ENCODE results near the gene ITPK1. TPM values are rescaled to one million over a fixed set of nuclear protein-coding genes. Genes with fewer than 3 reads are reported as not detected.
"Not testable (repeated sequence)": the region's sequence is repeated elsewhere in the genome, so short reads cannot be mapped to it uniquely, and the experiment has no call there.

The ITPK1 gene
- total RNA-seq, 1 experiment from 2014 or later, result 56.2 TPM

DNA sequence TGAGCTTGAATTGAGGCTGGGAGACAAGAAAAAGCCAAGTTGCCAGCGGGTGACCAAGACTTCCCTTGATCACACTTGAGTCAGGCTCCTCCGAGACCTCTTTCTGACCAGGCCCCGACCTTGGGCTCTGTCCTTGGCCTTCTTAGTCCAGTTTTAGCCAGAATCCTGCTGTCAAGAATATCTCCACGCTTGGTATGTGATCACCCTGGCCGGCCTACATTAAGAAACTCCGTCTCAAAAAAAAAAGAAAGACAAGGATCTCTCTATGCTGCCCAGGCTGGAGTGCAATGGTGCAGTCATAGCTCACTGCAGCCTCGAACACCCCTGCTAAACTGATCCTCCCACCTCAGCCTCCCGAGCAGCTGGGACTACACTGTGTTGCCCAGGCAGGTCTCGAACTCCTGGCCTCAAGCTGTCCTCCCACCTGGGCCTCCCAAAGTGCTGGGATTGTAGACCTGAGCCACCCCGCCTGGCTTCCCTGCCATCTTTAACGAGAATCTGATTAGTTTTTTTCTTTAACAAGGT is 1.0 kb upstream of the ITPK1 start:
- no peak for DNase-seq (ENCODE audit: low read depth in 1 of 2, low spot score in 2 of 2)
- H3K4me1 ChIP-seq (replicated peaks), result peaks cover 31% of the 10 kb centered on the region
- peaks cover 8% of the 10 kb centered on the region for H3K36me3 ChIP-seq
- no peaks in the 10 kb centered on the region for H3K27me3 ChIP-seq (replicated peaks)
- peak overlapping the region; percentile 89 for H3K4me3 ChIP-seq
- peak overlapping the region; percentile 89 for H3K27ac ChIP-seq
- 0 out of 2 replicates have a peak, but pooled peaks cover 2% of the 10 kb centered on the region for H3K9me3 ChIP-seq (replicated peaks)

DNA sequence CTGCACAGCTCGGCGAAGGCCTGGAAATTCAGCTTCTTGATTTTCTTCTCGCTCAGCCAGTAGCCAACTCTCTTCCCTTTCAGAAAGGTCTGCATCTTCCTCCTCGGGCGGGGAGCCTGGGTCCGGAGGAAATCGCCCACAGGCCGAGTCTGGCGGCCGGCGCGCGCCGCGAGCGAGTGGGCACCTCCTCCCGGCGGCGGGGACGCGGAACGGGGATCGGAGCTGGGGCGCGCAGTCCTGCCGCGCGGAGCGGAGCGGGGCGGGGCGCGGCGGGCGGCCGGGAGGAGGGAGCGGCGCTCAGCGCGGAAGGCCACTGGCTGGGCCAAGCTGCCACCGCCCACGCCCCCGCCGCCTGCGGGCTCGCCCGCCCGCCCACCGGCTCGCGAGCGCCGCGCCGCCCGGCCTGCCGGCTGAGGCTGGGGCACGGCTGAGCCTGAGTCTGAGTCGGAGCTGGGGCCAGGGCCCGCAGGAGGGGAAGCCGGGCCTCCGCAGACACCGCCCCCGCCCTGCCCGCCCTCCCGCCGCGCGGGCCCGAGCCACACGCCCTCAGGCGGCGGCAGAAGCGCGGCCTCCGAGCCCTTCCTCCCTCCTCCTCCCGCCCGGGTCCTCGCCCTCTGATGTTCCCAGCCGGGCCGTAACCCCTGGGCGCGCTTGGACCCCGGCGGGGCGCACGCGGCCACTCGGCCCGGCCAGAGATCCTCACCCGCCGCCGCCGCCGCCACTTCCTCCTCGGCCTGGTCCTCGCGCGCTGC is 480 bp downstream of the ITPK1 start:
- Histone ChIP-seq H3K27ac (peak overlapping the region; percentile 89), H3K27me3 (replicated peaks) (no peaks in the 10 kb centered on the region), H3K36me3 (peaks cover 8% of the 10 kb centered on the region), H3K4me1 (replicated peaks) (peaks cover 38% of the 10 kb centered on the region), H3K9me3 (replicated peaks) (0 out of 2 replicates have a peak, but pooled peaks cover 2% of the 10 kb centered on the region), H3K4me3 (peak overlapping the region; percentile 89)
- DNase-seq (ENCODE audit: low read depth in 1 of 2, low spot score in 2 of 2), result peak; percentile 59 to 86

GRCh38 chr14:93114713-93115068 is 1.0 kb downstream of the ITPK1 start:
- no peak overlapping the region for H3K27ac ChIP-seq
- H3K4me1 ChIP-seq (replicated peaks), result peaks cover 38% of the 10 kb centered on the region
- H3K9me3 ChIP-seq (replicated peaks), result 0 out of 2 replicates have a peak, but pooled peaks cover 2% of the 10 kb centered on the region
- no peak for DNase-seq (ENCODE audit: low read depth in 1 of 2, low spot score in 2 of 2)
- H3K4me3 ChIP-seq, result peak overlapping the region; percentile 89
- peaks cover 11% of the 10 kb centered on the region for H3K36me3 ChIP-seq
- no peaks in the 10 kb centered on the region for H3K27me3 ChIP-seq (replicated peaks)

GRCh38 chr14:93114068-93114710 is 1.5 kb downstream of the ITPK1 start:
- H3K4me3 ChIP-seq, result peak overlapping the region; percentile 89
- no peak overlapping the region for H3K27ac ChIP-seq
- DNase-seq (ENCODE audit: low read depth in 1 of 2, low spot score in 2 of 2), result peak in 1 of 2 experiments; percentile 14
- H3K27me3 ChIP-seq (replicated peaks), result no peaks in the 10 kb centered on the region
- 0 out of 2 replicates have a peak, but pooled peaks cover 2% of the 10 kb centered on the region for H3K9me3 ChIP-seq (replicated peaks)
- H3K36me3 ChIP-seq, result peaks cover 12% of the 10 kb centered on the region
- peaks cover 38% of the 10 kb centered on the region for H3K4me1 ChIP-seq (replicated peaks)

DNA sequence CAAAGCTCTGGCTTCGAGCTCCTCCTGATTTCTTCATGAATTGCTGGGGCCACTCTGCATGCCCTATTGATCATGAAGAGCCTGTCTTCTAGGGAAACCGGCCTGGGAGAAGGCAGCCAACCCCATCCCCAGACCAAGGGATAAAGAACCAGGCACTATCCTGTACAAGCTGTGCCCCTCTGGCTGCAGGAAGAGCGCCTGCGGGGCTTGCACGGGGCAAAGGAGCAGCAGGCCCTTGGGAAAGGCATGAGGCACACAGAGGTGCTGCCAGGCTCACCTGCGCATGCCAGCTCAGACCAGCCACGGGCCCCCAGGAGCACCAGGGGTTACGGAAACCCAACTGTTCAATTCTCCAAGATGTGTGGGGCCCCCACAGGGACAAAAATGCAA is 2.1 kb downstream of the ITPK1 start:
- Histone ChIP-seq H3K9me3 (replicated peaks) (0 out of 2 replicates have a peak, but pooled peaks cover 2% of the 10 kb centered on the region), H3K36me3 (peaks cover 12% of the 10 kb centered on the region), H3K4me1 (replicated peaks) (peaks cover 38% of the 10 kb centered on the region), H3K27ac (no peak overlapping the region), H3K4me3 (peak overlapping the region; percentile 89), H3K27me3 (replicated peaks) (no peaks in the 10 kb centered on the region)
- no peak for DNase-seq (ENCODE audit: low read depth in 1 of 2, low spot score in 2 of 2)

DNA sequence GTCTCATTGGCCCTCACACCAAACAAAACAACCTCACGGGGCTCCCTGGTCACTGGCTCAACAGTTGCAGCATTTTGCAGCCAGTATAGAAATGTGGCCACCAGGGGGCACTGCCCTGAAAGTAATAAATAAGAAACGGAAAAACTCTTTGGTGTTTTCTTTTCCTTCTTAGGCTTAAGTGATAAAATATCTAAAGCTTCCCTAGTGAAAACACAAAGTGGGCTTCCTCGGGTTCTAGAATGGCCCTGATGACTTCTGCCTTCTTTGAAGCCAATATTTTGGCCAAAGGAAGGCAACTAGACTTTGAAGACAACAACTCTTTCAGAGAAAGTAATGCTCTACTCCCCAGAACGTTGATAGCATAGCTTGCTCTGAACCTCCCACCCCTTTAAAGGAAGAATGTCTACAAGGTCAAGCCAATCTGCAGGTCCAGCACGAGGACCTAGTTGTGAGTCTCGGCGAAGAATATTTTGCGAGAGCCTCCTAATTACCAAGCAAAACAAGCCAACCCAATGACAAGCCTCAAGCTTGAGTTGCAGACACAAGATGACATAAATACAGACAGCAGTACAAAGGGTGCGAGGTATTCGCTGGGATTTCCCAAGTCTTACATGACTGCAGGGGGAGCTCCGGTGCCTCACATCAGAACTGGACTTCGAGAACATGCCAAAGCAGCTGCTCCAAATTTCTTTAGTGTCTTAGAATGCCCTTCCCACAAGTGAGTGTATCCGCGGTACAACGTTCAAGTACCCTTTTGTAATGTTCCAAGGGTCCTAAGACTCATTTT is 2.6 kb downstream of the ITPK1 start:
- peak overlapping the region; percentile 89; the same call in 1 of the 2 replicates for H3K4me3 ChIP-seq

GRCh38 chr14:93111541-93111940 is 4.2 kb downstream of the ITPK1 start:
- H3K27me3 ChIP-seq (replicated peaks); H3K27ac ChIP-seq; DNase-seq (ENCODE audit: low read depth in 1 of 2, low spot score in 2 of 2); H3K9me3 ChIP-seq (replicated peaks); H3K4me3 ChIP-seq: not testable (repeated sequence)
- Histone ChIP-seq H3K4me1 (replicated peaks) (peaks cover 37% of the 10 kb centered on the region), H3K36me3 (peaks cover 12% of the 10 kb centered on the region)

More for the DNA sequence above, 2.6 kb downstream of the ITPK1 start:
- Histone ChIP-seq H3K27ac (no peak overlapping the region), H3K9me3 (replicated peaks) (0 out of 2 replicates have a peak, but pooled peaks cover 2% of the 10 kb centered on the region), H3K27me3 (replicated peaks) (no peaks in the 10 kb centered on the region), H3K4me1 (replicated peaks) (peaks cover 38% of the 10 kb centered on the region), H3K36me3 (peaks cover 12% of the 10 kb centered on the region)
- peak; percentile 72 for DNase-seq (ENCODE audit: low read depth in 1 of 2, low spot score in 2 of 2)

DNA sequence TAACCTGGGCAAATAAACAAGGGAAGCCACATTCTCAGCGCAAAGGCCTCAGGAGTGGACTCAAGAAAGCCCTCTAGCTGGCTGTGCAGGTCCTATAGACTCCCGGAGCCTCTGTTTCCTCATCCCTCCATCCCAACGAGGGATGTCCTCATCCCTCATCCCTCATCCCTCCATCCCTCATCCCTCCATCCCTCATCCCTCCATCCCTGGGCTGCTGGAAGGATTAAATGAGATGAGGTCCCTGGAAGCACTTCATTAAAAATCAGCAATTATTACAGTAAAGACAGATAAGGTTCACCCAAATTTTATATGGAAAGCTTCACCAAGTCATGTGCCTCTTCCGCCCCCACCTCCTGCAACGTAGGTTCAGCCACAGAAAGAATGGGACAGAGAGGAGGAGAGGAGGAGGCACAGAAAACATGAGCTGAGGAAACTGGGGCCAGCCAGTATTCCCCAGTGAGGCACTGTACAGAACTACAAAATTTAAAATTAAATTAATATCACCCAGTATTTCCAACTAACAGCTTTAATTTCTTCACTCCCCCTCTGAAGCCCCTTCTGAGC is 4.8 kb downstream of the ITPK1 start:
- Histone ChIP-seq H3K9me3 (replicated peaks) (0 out of 2 replicates have a peak, but pooled peaks cover 2% of the 10 kb centered on the region), H3K27ac (no peak overlapping the region), H3K4me3 (no peak overlapping the region), H3K4me1 (replicated peaks) (peaks cover 31% of the 10 kb centered on the region), H3K27me3 (replicated peaks) (no peaks in the 10 kb centered on the region), H3K36me3 (peaks cover 12% of the 10 kb centered on the region)
- DNase-seq (ENCODE audit: low read depth in 1 of 2, low spot score in 2 of 2), result no peak

DNA sequence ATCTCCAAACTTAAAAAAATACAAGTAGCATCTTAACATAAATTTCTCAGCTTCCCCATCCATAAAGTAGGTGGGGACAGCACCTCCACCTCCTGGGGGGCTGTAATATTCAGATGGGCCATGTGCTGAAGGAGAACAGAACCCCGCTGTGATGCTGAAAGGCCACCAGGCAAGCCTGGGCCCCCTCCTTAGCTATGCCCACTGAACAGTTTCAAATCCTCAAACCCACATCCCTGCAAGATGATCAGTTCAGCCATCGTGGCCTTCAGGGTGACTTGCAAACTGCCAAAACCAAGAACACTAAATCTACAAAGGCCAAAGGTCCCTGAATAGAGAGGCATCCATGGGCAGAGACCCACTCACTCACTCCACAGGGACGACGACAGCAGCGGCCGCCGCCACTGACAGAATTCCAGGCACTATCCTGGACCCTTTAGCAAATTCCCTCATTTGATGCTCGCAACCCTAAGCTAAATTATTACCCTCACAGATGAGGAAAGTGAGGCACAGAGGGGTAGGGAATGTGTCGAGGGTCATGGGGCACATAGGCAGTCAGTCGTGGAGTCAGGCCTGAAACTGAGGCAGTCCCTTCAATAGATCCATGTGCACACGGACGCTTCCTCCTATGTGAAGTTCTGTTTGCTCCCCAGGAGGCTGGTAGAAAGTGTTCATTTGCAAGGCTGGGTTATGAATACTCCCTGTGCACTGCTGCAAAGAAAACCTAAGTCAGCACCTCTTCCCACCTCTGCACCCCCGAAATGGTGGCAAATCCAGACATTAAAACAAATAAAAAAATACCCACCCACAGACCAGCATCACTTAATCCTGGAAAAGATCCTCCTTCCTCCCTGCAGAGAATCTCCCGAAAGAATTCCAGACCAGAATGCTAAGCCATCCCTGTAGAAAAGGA is 5.9 kb downstream of the ITPK1 start:
- H3K4me1 ChIP-seq (replicated peaks), result peaks cover 36% of the 10 kb centered on the region
- no peak overlapping the region for H3K4me3 ChIP-seq
- no peaks in the 10 kb centered on the region for H3K9me3 ChIP-seq (replicated peaks)
- H3K27me3 ChIP-seq (replicated peaks), result no peaks in the 10 kb centered on the region
- DNase-seq (ENCODE audit: low read depth in 1 of 2, low spot score in 2 of 2), result no peak
- peaks cover 10% of the 10 kb centered on the region for H3K36me3 ChIP-seq
- H3K27ac ChIP-seq, result no peak overlapping the region

- H3K27ac ChIP-seq, result no peak overlapping the region
- H3K9me3 ChIP-seq (replicated peaks), result no peaks in the 10 kb centered on the region
- H3K4me1 ChIP-seq (replicated peaks), result peaks cover 26% of the 10 kb centered on the region
- DNase-seq (ENCODE audit: low read depth in 1 of 2, low spot score in 2 of 2), result no peak
- H3K27me3 ChIP-seq (replicated peaks), result no peaks in the 10 kb centered on the region
- H3K4me3 ChIP-seq, result no peak overlapping the region
- H3K36me3 ChIP-seq, result peaks cover 4% of the 10 kb centered on the region; the same call in 1 of the 2 replicates
Observed at GRCh38 chr14:93108105-93108504, 7.6 kb downstream of the ITPK1 start.

DNA sequence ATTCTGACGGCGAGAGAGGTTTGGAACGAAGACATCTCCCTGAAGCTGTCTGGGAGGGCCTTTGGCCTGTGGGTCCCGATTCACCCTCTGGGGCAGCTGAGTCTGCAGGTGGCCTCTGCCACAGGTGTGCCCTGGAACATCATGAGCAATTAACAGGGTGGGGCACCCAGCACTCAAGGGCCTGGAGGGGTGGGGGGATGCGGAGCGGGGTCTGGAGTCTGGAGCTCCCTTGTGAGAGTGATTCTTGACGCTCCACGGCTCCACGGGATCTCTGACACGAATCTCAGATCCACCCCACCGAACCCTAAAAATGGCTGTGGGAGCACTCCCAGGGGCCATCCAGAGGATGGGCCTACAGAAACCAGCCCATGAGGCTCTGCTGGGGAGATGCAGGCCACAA is 8.3 kb downstream of the ITPK1 start:
- Histone ChIP-seq H3K36me3 (peaks cover 4% of the 10 kb centered on the region; the same call in 1 of the 2 replicates), H3K27me3 (replicated peaks) (no peaks in the 10 kb centered on the region), H3K27ac (no peak overlapping the region), H3K4me1 (replicated peaks) (peaks cover 23% of the 10 kb centered on the region), H3K9me3 (replicated peaks) (no peaks in the 10 kb centered on the region), H3K4me3 (no peak overlapping the region)
- DNase-seq (ENCODE audit: low read depth in 1 of 2, low spot score in 2 of 2), result no peak

DNA sequence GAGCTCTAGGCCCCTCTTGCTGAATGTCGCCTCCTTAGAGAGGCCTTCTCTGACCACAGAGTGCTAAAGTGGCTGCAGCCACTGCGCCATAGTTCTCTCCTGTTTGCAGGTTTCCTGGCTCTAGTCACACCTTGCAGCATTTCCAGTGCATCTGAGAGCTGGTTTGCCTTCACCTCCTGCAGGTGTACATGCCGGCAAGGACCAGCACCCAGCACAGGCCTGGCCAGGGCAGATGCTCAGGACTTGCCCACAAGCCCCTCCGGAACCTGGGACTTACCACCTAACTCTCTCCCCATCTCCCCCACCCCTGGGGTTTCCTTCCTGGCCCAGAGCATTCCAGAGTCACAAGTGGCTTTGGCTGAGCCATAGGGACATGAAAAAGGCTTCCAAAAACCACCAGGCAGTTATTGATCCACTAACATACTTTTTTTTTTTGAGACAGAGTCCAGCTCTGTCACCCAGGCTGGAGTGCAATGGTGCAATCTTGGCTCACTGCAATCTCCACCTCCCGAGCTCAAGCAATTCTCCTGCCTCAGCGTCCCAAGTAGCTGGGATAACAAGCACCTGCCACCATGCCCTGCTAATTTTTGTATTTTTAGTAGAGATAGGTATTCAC is 9.1 kb downstream of the ITPK1 start:
- Histone ChIP-seq H3K9me3 (replicated peaks) (no peaks in the 10 kb centered on the region), H3K27ac (no peak overlapping the region), H3K27me3 (replicated peaks) (no peaks in the 10 kb centered on the region), H3K4me1 (replicated peaks) (peaks cover 23% of the 10 kb centered on the region), H3K4me3 (no peak overlapping the region), H3K36me3 (peaks cover 4% of the 10 kb centered on the region; the same call in 1 of the 2 replicates)
- DNase-seq (ENCODE audit: low read depth in 1 of 2, low spot score in 2 of 2), result no peak
